Stimulated activated CD8-positive, alpha-beta memory T cell treated with anti-CD3 and anti-CD28 coated beads, Interleukin-15, amount 100 ng/mL, for 1 hour (primary cell): ENCODE data around the gene ETDA.
A peak's percentile ranks its signal among the peaks of the same experiment; 100 is the strongest.
"Not testable (repeated sequence)": the region's sequence is repeated elsewhere in the genome, so short reads cannot be mapped to it uniquely, and the experiment has no call there.

Experiments used
- DNase-seq: peaks from one replicate; pipeline ENCODE4 v3.0.0-alpha.2; 2020; ENCODE audit warnings: low read depth

Gene ETDA

GRCh38 chrX:135252011-135252518 lies at the start of gene ETDA:
Gene ETDA, plus strand, starts transcription at chrX:135252061. Its CDS starts 1,216 bp downstream, at chrX:135253277.
- DNase-seq: not testable (repeated sequence)

GRCh38 chrX:135206427-135206826 lies 45.4 kb upstream of the ETDA start:
- not testable (repeated sequence) for DNase-seq

GRCh38 chrX:135213200-135213844 lies 38.5 kb upstream of the ETDA start:
- DNase-seq: no peak

GRCh38 chrX:135245989-135246388 lies 5.9 kb upstream of the ETDA start:
- DNase-seq: not testable (repeated sequence)

- DNase-seq: not testable (repeated sequence)
These were observed 4.3 kb downstream of the ETDA start for GRCh38 chrX:135256087-135256684.

- no peak for DNase-seq
These were observed 5.1 kb downstream of the ETDA start for GRCh38 chrX:135256923-135257322.

GRCh38 chrX:135257469-135257868 lies 5.6 kb downstream of the ETDA start:
- DNase-seq: no peak

GRCh38 chrX:135260976-135261375 lies 9.1 kb downstream of the ETDA start:
- DNase-seq: not testable (repeated sequence)

GRCh38 chrX:135263376-135263775 lies 11.5 kb downstream of the ETDA start:
- not testable (repeated sequence) for DNase-seq

GRCh38 chrX:135264206-135264605 lies 12.3 kb downstream of the ETDA start:
- DNase-seq: no peak

- DNase-seq: no peak
These were observed 21.3 kb downstream of the ETDA start for GRCh38 chrX:135273162-135273561.

- DNase-seq: no peak
These were observed 24.1 kb downstream of the ETDA start for GRCh38 chrX:135275973-135276372.

- no peak for DNase-seq
These were observed 35.5 kb downstream of the ETDA start for GRCh38 chrX:135287266-135287823.

GRCh38 chrX:135295238-135295943 lies 43.5 kb downstream of the ETDA start:
- DNase-seq: peak; percentile 21

GRCh38 chrX:135295944-135296305 lies 44.1 kb downstream of the ETDA start:
- DNase-seq: no peak

- DNase-seq: no peak
These were observed 50.5 kb downstream of the ETDA start for GRCh38 chrX:135302269-135302873.
